Measurements from ENCODE around the gene EVI2B.
A peak's percentile ranks its signal among the peaks of the same experiment; 100 is the strongest.
"Not testable (repeated sequence)": the region's sequence is repeated elsewhere in the genome, so short reads cannot be mapped to it uniquely, and the experiment has no call there.

The EVI2B gene

GRCh38 chr17:31313982-31314781 is at the start of gene EVI2B:
EVI2B (minus strand) TSS chr17:31314054; CDS start chr17:31305609, 8,445 bp downstream.
- no peak for DNase-seq (ENCODE audit: low read depth in 1 of 2, low spot score in 1 of 2)

GRCh38 chr17:31357839-31358394 is 44.1 kb upstream of the EVI2B start:
- DNase-seq (ENCODE audit: low read depth in 1 of 2, low spot score in 1 of 2) = no peak

GRCh38 chr17:31357091-31357490 is 43.2 kb upstream of the EVI2B start:
- no peak for DNase-seq (ENCODE audit: low read depth in 1 of 2, low spot score in 1 of 2)

GRCh38 chr17:31355935-31356334 is 42.1 kb upstream of the EVI2B start:
- no peak for DNase-seq (ENCODE audit: low read depth in 1 of 2, low spot score in 1 of 2)

GRCh38 chr17:31349454-31349853 is 35.6 kb upstream of the EVI2B start:
- no peak for DNase-seq (ENCODE audit: low read depth in 1 of 2, low spot score in 1 of 2)

- not testable (repeated sequence) for DNase-seq (ENCODE audit: low read depth in 1 of 2, low spot score in 1 of 2)
Observed at GRCh38 chr17:31345191-31345747, 31.4 kb upstream of the EVI2B start.

GRCh38 chr17:31339906-31340661 is 26.2 kb upstream of the EVI2B start:
- no peak for DNase-seq (ENCODE audit: low read depth in 1 of 2, low spot score in 1 of 2)

GRCh38 chr17:31329221-31329620 is 15.4 kb upstream of the EVI2B start:
- DNase-seq (ENCODE audit: low read depth in 1 of 2, low spot score in 1 of 2) = no peak

- no peak for DNase-seq (ENCODE audit: low read depth in 1 of 2, low spot score in 1 of 2)
Observed at GRCh38 chr17:31328160-31328535, 14.3 kb upstream of the EVI2B start.

- DNase-seq (ENCODE audit: low read depth in 1 of 2, low spot score in 1 of 2) = no peak
Observed at GRCh38 chr17:31327534-31328159, 13.8 kb upstream of the EVI2B start.

- no peak for DNase-seq (ENCODE audit: low read depth in 1 of 2, low spot score in 1 of 2)
Observed at GRCh38 chr17:31323551-31323950, 9.7 kb upstream of the EVI2B start.

- DNase-seq (ENCODE audit: low read depth in 1 of 2, low spot score in 1 of 2) = no peak
Observed at GRCh38 chr17:31321966-31322365, 8.1 kb upstream of the EVI2B start.

GRCh38 chr17:31321481-31321880 is 7.6 kb upstream of the EVI2B start, which contains the start of gene EVI2A:
EVI2A (minus strand) TSS chr17:31321622; CDS start chr17:31319013, 2,609 bp downstream.
- peak; percentile 20 to 53 for DNase-seq (ENCODE audit: low read depth in 1 of 2, low spot score in 1 of 2)

GRCh38 chr17:31320791-31321190 is 6.9 kb upstream of the EVI2B start:
- no peak for DNase-seq (ENCODE audit: low read depth in 1 of 2, low spot score in 1 of 2)

GRCh38 chr17:31320241-31320640 is 6.4 kb upstream of the EVI2B start:
- DNase-seq (ENCODE audit: low read depth in 1 of 2, low spot score in 1 of 2) = no peak

- no peak for DNase-seq (ENCODE audit: low read depth in 1 of 2, low spot score in 1 of 2)
Observed at GRCh38 chr17:31318851-31319661, 5.2 kb upstream of the EVI2B start.

- DNase-seq (ENCODE audit: low read depth in 1 of 2, low spot score in 1 of 2) = peak; percentile 13 to 31
Observed at GRCh38 chr17:31318298-31318801, 4.5 kb upstream of the EVI2B start.

GRCh38 chr17:31314782-31315100 is 887 bp upstream of the EVI2B start:
- DNase-seq (ENCODE audit: low read depth in 1 of 2, low spot score in 1 of 2) = no peak

- DNase-seq (ENCODE audit: low read depth in 1 of 2, low spot score in 1 of 2) = peak in 1 of 2 donors; percentile 17
Observed at GRCh38 chr17:31312223-31312622, 1.6 kb downstream of the EVI2B start.

- no peak for DNase-seq (ENCODE audit: low read depth in 1 of 2, low spot score in 1 of 2)
Observed at GRCh38 chr17:31311526-31311925, 2.3 kb downstream of the EVI2B start.

Measured in activated T-helper 1 cell treated with anti-CD3 and anti-CD28 coated beads, Interleukin-2, amount 50 U/mL, for 16 hours (primary cell).